Measurements from ENCODE around the gene PAWR. TPM values are rescaled to one million over a fixed set of nuclear protein-coding genes. Genes with fewer than 3 reads are reported as not detected.
"Not testable (repeated sequence)": the region's sequence is repeated elsewhere in the genome, so short reads cannot be mapped to it uniquely, and the experiment has no call there.

Gene PAWR
- total RNA-seq, 5 donors from 2014 or later (not counting 1 experiment from before 2014, with no cell fraction given): 0.98 to 8.2 (median 6.1) TPM

DNA sequence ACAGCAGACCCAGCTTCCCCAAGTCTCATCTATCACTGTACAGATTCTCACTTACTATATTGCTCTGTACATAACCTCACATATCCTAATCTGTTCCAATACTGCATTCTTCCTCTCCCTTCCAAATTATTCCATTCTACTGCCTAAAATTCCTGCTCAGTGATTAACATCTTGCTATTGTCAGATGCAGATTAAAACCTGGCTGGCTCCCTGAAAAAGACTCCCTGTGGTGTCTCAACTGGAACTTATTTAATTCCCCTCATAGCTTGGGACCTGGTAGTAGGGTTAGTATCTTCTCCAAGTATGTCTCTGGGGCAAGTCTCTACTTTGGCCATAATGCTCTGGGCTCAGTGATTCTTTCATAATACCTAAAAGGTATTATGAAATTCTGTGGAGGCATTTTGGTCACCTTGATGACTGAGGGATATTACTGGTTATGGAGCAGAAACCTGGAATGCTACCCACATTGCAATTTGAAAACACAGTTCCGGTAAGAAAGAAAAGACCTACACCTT, 55.8 kb downstream of the PAWR start:
- ATAC-seq (replicated peaks in 1 of 4) (no peak), DNase-seq (no peak)
- H3K36me3 Mint-ChIP-seq: no peaks in the 10 kb centered on the region
- ChIA-PET CTCF (no interaction called here), POLR2A (no interaction called here)
- H3K36me3 ChIP-seq (ENCODE audit: control insufficient read depth in 2 of 2, extremely low read depth in 1 of 2, insufficient read depth in 1 of 2, low read length in 1 of 2): no peaks in the 10 kb centered on the region
- H3K27ac Mint-ChIP-seq: no peak overlapping the region
- H3K4me3 ChIP-seq (ENCODE audit: control insufficient read depth in 1 of 2, extremely low read depth in 1 of 2, low read length in 1 of 2): no peak overlapping the region
- H3K4me3 Mint-ChIP-seq: no peak overlapping the region
- WGBS (ENCODE audit: insufficient coverage): no CpG with 5 or more reads among the region's 1 CpG
- no peaks in the 10 kb centered on the region for H3K4me1 ChIP-seq (ENCODE audit: control insufficient read depth in 1 of 2, extremely low read depth in 1 of 2, insufficient read depth in 2 of 2, low read length in 2 of 2)
- no peaks in the 10 kb centered on the region for H3K4me1 Mint-ChIP-seq
- H3K27me3 Mint-ChIP-seq: peaks cover 0 to under 1% of the 10 kb centered on the region in 2 donors
- no peaks in the 10 kb centered on the region for H3K9me3 ChIP-seq
- H3K27ac ChIP-seq (ENCODE audit: low read length): no peak overlapping the region
- peaks cover 0 to 2% of the 10 kb centered on the region in 2 experiments for H3K27me3 ChIP-seq (replicated peaks in 1 of 2; ENCODE audit: control insufficient read depth in 2 of 2, extremely low read depth in 1 of 2, insufficient read depth in 2 of 2, low read length in 1 of 2)
- H3K9me3 Mint-ChIP-seq: no peaks in the 10 kb centered on the region

DNA sequence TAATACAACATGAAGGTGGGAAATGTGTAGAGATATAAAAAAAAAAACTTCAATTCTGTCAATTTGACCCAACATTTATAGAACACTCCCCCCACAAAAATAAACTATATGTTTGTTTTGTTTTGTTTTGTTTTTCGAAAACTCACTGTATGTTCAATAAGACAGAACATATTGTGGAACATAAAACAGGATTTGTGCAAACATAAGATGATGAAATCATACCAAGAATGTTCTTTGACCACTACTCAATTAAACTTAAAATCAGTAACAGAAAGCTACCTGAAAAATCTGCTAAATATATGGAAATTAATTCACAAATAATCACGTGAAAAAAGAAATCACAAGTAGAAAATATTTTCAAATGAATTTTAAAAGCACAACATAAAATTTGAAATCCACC, 61.2 kb downstream of the PAWR start:
- Histone ChIP-seq H3K36me3 (ENCODE audit: control insufficient read depth in 2 of 2, extremely low read depth in 1 of 2, insufficient read depth in 1 of 2, low read length in 1 of 2) (no peaks in the 10 kb centered on the region), H3K4me1 (ENCODE audit: control insufficient read depth in 1 of 2, extremely low read depth in 1 of 2, insufficient read depth in 2 of 2, low read length in 2 of 2) (no peaks in the 10 kb centered on the region), H3K9me3 (no peaks in the 10 kb centered on the region), H3K27me3 (replicated peaks in 1 of 2; ENCODE audit: control insufficient read depth in 2 of 2, extremely low read depth in 1 of 2, insufficient read depth in 2 of 2, low read length in 1 of 2) (no peaks in the 10 kb centered on the region), H3K4me3 (ENCODE audit: control insufficient read depth in 1 of 2, extremely low read depth in 1 of 2, low read length in 1 of 2) (no peak overlapping the region), H3K27ac (ENCODE audit: low read length) (no peak overlapping the region)
- Mint-ChIP-seq H3K36me3 (no peaks in the 10 kb centered on the region), H3K4me3 (no peak overlapping the region), H3K27me3 (no peaks in the 10 kb centered on the region), H3K27ac (no peak overlapping the region), H3K4me1 (no peaks in the 10 kb centered on the region), H3K9me3 (peaks cover 0 to 5% (median 0%) of the 10 kb centered on the region in 3 donors)
- ChIA-PET CTCF (no interaction called here), POLR2A (no interaction called here)
- WGBS (ENCODE audit: insufficient coverage): no CpG with 5 or more reads among the region's 2 CpGs
- no peak for ATAC-seq (replicated peaks in 1 of 4)
- DNase-seq: no peak

GRCh38 chr12:79626735-79627134, 64.0 kb downstream of the PAWR start:
- ATAC-seq (replicated peaks in 1 of 4); DNase-seq; H3K27ac Mint-ChIP-seq; POLR2A ChIA-PET; H3K36me3 Mint-ChIP-seq; H3K27me3 Mint-ChIP-seq; H3K9me3 Mint-ChIP-seq; H3K27me3 ChIP-seq (replicated peaks in 1 of 2; ENCODE audit: control insufficient read depth in 2 of 2, extremely low read depth in 1 of 2, insufficient read depth in 2 of 2, low read length in 1 of 2); CTCF ChIA-PET; H3K4me1 ChIP-seq (ENCODE audit: control insufficient read depth in 1 of 2, extremely low read depth in 1 of 2, insufficient read depth in 2 of 2, low read length in 2 of 2); H3K4me3 ChIP-seq (ENCODE audit: control insufficient read depth in 1 of 2, extremely low read depth in 1 of 2, low read length in 1 of 2); H3K27ac ChIP-seq (ENCODE audit: low read length); H3K36me3 ChIP-seq (ENCODE audit: control insufficient read depth in 2 of 2, extremely low read depth in 1 of 2, insufficient read depth in 1 of 2, low read length in 1 of 2); H3K4me1 Mint-ChIP-seq; H3K4me3 Mint-ChIP-seq; H3K9me3 ChIP-seq: not testable (repeated sequence)
- no CpG with 5 or more reads among the region's 7 CpGs for WGBS (ENCODE audit: insufficient coverage)

- POLR2A ChIA-PET: no interaction called here
- Mint-ChIP-seq H3K9me3 (peaks cover 0 to 5% (median 0%) of the 10 kb centered on the region in 3 donors), H3K36me3 (no peaks in the 10 kb centered on the region), H3K27me3 (no peaks in the 10 kb centered on the region), H3K4me3 (no peak overlapping the region), H3K27ac (no peak overlapping the region), H3K4me1 (no peaks in the 10 kb centered on the region)
- no peaks in the 10 kb centered on the region for H3K9me3 ChIP-seq
- H3K4me1 ChIP-seq (ENCODE audit: control insufficient read depth in 1 of 2, extremely low read depth in 1 of 2, insufficient read depth in 2 of 2, low read length in 2 of 2): no peaks in the 10 kb centered on the region
- CTCF ChIA-PET: no interaction called here
- H3K4me3 ChIP-seq (ENCODE audit: control insufficient read depth in 1 of 2, extremely low read depth in 1 of 2, low read length in 1 of 2): no peak overlapping the region
- H3K27me3 ChIP-seq (replicated peaks in 1 of 2; ENCODE audit: control insufficient read depth in 2 of 2, extremely low read depth in 1 of 2, insufficient read depth in 2 of 2, low read length in 1 of 2): no peaks in the 10 kb centered on the region
- H3K36me3 ChIP-seq (ENCODE audit: control insufficient read depth in 2 of 2, extremely low read depth in 1 of 2, insufficient read depth in 1 of 2, low read length in 1 of 2): no peaks in the 10 kb centered on the region
- WGBS (ENCODE audit: insufficient coverage): no CpG with 5 or more reads among the region's 2 CpGs
- ATAC-seq (replicated peaks in 1 of 4): no peak
- no peak for DNase-seq
- H3K27ac ChIP-seq (ENCODE audit: low read length): no peak overlapping the region
Measured at GRCh38 chr12:79624378-79624777, 66.4 kb downstream of the PAWR start.

GRCh38 chr12:79619872-79620562, 70.7 kb downstream of the PAWR start:
- H3K27me3 ChIP-seq (replicated peaks in 1 of 2; ENCODE audit: control insufficient read depth in 2 of 2, extremely low read depth in 1 of 2, insufficient read depth in 2 of 2, low read length in 1 of 2): no peaks in the 10 kb centered on the region
- no peaks in the 10 kb centered on the region for H3K9me3 ChIP-seq
- no peak overlapping the region for H3K27ac ChIP-seq (ENCODE audit: low read length)
- POLR2A ChIA-PET: no interaction called here
- Mint-ChIP-seq H3K4me3 (no peak overlapping the region), H3K36me3 (no peaks in the 10 kb centered on the region), H3K27ac (no peak overlapping the region), H3K27me3 (peaks cover 0 to 2% of the 10 kb centered on the region in 2 donors), H3K4me1 (no peaks in the 10 kb centered on the region), H3K9me3 (no peaks in the 10 kb centered on the region)
- CTCF ChIA-PET: interaction anchor here in 1 of 2 donors (0.5 kb wide), 1 partner anchor 27 kb away, joined by 3 read pairs; no protein-coding TSS in a partner anchor
- H3K4me3 ChIP-seq (ENCODE audit: control insufficient read depth in 1 of 2, extremely low read depth in 1 of 2, low read length in 1 of 2): no peak overlapping the region
- no peak for ATAC-seq (replicated peaks in 1 of 4)
- H3K36me3 ChIP-seq (ENCODE audit: control insufficient read depth in 2 of 2, extremely low read depth in 1 of 2, insufficient read depth in 1 of 2, low read length in 1 of 2): no peaks in the 10 kb centered on the region
- WGBS (ENCODE audit: insufficient coverage): no CpG with 5 or more reads among the region's 3 CpGs
- no peak for DNase-seq
- H3K4me1 ChIP-seq (ENCODE audit: control insufficient read depth in 1 of 2, extremely low read depth in 1 of 2, insufficient read depth in 2 of 2, low read length in 2 of 2): no peaks in the 10 kb centered on the region

DNA sequence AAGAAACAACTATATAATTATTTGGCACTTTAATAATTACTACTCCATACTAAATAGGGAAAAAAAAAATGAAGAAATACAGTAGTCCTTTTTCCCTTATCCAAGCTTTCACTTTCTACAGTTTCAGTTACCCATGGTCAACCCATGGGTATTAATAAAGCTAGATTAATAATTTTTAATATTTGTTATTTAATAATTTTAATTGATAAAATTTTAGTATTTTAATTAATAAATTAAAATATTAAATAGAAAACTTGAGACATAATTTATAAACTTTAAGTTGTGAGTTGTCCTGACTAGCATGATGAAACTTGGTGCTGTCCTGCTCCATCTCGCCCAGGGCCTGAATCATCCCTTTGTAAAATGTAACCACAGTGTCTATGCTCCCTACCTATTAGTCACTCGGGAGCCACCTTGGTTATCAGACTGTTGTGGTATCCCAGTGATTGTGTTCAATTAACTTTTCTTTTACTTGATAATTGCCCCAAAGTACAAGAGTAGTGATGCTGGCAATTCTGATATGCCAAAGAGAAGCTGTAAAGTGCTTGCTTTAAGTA, 71.8 kb downstream of the PAWR start:
- Mint-ChIP-seq H3K4me3 (no peak overlapping the region), H3K27ac (no peak overlapping the region), H3K36me3 (no peaks in the 10 kb centered on the region), H3K4me1 (no peaks in the 10 kb centered on the region), H3K9me3 (no peaks in the 10 kb centered on the region), H3K27me3 (peaks cover 0 to 2% of the 10 kb centered on the region in 2 donors)
- Histone ChIP-seq H3K27ac (ENCODE audit: low read length) (no peak overlapping the region), H3K27me3 (replicated peaks in 1 of 2; ENCODE audit: control insufficient read depth in 2 of 2, extremely low read depth in 1 of 2, insufficient read depth in 2 of 2, low read length in 1 of 2) (no peaks in the 10 kb centered on the region), H3K9me3 (no peaks in the 10 kb centered on the region), H3K4me1 (ENCODE audit: control insufficient read depth in 1 of 2, extremely low read depth in 1 of 2, insufficient read depth in 2 of 2, low read length in 2 of 2) (no peaks in the 10 kb centered on the region), H3K4me3 (ENCODE audit: control insufficient read depth in 1 of 2, extremely low read depth in 1 of 2, low read length in 1 of 2) (no peak overlapping the region), H3K36me3 (ENCODE audit: control insufficient read depth in 2 of 2, extremely low read depth in 1 of 2, insufficient read depth in 1 of 2, low read length in 1 of 2) (no peaks in the 10 kb centered on the region)
- DNase-seq (no peak), ATAC-seq (replicated peaks in 1 of 4) (no peak)
- no CpG with 5 or more reads among the region's 2 CpGs for WGBS (ENCODE audit: insufficient coverage)
- CTCF ChIA-PET: no interaction called here
- POLR2A ChIA-PET: interaction anchor here in 1 of 2 donors (0.6 kb wide), 1 partner anchor 19 kb away, joined by 4 read pairs; no protein-coding TSS in a partner anchor
